SK-N-SH (cell line): ENCODE data around the gene HDGF. TPM values are rescaled to one million over a fixed set of nuclear protein-coding genes. Genes with fewer than 3 reads are reported as not detected.

Experiments
- CTCF ChIA-PET: fragments of 300-600, 350-600 bp; formaldehyde crosslinking; extraction: SDS; loops from one replicate; lab custom pipeline; 2021; lab: Yijun Ruan, JAX
- POLR2A ChIA-PET: fragments of 350-600 bp; sonication (Branson Sonifier 250); formaldehyde crosslinking; extraction: SDS; loops from one replicate; lab custom pipeline; 2020; ENCODE audit warnings: antibody characterized with exemption, inconsistent platforms; lab: Yijun Ruan, JAX
- DNase-seq: peaks from one replicate; pipeline ENCODE4 v3.0.0; 2012
- H2AFZ ChIP-seq: fragments of 200-600 bp; sonication (generic); 2 replicates; pipeline ENCODE4 v1.8.1; 2016; ENCODE audit warnings: antibody characterized with exemption, mild to moderate bottlenecking, low read depth
- H3F3A ChIP-seq: fragments of 200-600 bp; sonication (generic); replicated peaks from 2 replicates; pipeline ENCODE3; 2016; ENCODE audit warnings: antibody characterized with exemption, mild to moderate bottlenecking; ENCODE audit not compliant: insufficient read depth
- H3K27ac ChIP-seq, 2 experiments: fragments of 200-500 bp in 1 of 2; fragments of 200-600 bp in 1 of 2; sonication (Bioruptor generic) in 1 of 2; sonication (generic), shearing (Covaris generic) in 1 of 2; 2 replicates each; pipeline versions ENCODE4 v1.5.1 to v1.6.1; 2014 to 2016; ENCODE audit warnings: low read depth in 2 of 2, inconsistent platforms in 1 of 2, low read length in 1 of 2, mild to moderate bottlenecking in 1 of 2, mixed read lengths in 1 of 2
- H3K27me3 ChIP-seq: fragments of 200-600 bp; sonication (generic), shearing (Covaris generic); 2 replicates; pipeline ENCODE4 v1.6.1; 2016; ENCODE audit warnings: mixed run types; ENCODE audit not compliant: insufficient read depth
- H3K36me3 ChIP-seq, 2 experiments: fragments of 200-500 bp in 1 of 2; fragments of 200-600 bp in 1 of 2; sonication (Bioruptor generic) in 1 of 2; sonication (generic) in 1 of 2; replicated peaks in 1 of 2; 2 replicates each; pipeline versions ENCODE3 to v1.5.1; 2014 to 2016; ENCODE audit warnings: low read length in 1 of 2, mild to moderate bottlenecking in 1 of 2; ENCODE audit not compliant: insufficient read depth in 2 of 2, control insufficient read depth in 1 of 2
- H3K4me1 ChIP-seq, 2 experiments: fragments of 200-500 bp in 1 of 2; fragments of 200-600 bp in 1 of 2; sonication (Bioruptor generic) in 1 of 2; sonication (generic), shearing (Covaris generic) in 1 of 2; 2 replicates each; pipeline versions ENCODE4 v1.5.1 to v1.6.1; 2014 to 2016; ENCODE audit warnings: low read depth in 1 of 2, low read length in 1 of 2, mixed run types in 1 of 2; ENCODE audit not compliant: insufficient read depth in 2 of 2, control insufficient read depth in 1 of 2
- H3K4me2 ChIP-seq: fragments of 200-600 bp; sonication (generic), shearing (Covaris generic); 2 replicates; pipeline ENCODE4 v1.6.1; 2017; ENCODE audit warnings: mixed run types
- H3K4me3 ChIP-seq, 2 experiments: fragments of 200-500 bp in 1 of 2; fragments of 200-600 bp in 1 of 2; sonication (Bioruptor generic) in 1 of 2; sonication (generic), shearing (Covaris generic) in 1 of 2; 2 replicates each; pipeline versions ENCODE4 v1.5.1 to v1.8.1; 2014 to 2016; ENCODE audit warnings: low read depth in 2 of 2, inconsistent platforms in 1 of 2, low read length in 1 of 2, mild to moderate bottlenecking in 1 of 2, mixed read lengths in 1 of 2, moderate library complexity in 1 of 2
- H3K79me2 ChIP-seq: fragments of 200-600 bp; sonication (generic); 2 replicates; pipeline ENCODE4 v1.8.1; 2017; ENCODE audit warnings: mild to moderate bottlenecking; ENCODE audit not compliant: insufficient read depth
- H3K9ac ChIP-seq: fragments of 200-600 bp; sonication (generic); 2 replicates; pipeline ENCODE4 v1.6.1; 2017; ENCODE audit warnings: mixed run types
- H3K9me2 ChIP-seq: fragments of 200-600 bp; sonication (generic); 2 replicates; pipeline ENCODE4 v1.6.1; 2017; ENCODE audit warnings: mixed run types
- H3K9me3 ChIP-seq: fragments of 200-600 bp; sonication (generic); 2 replicates; pipeline ENCODE4 v1.6.1; 2017; ENCODE audit warnings: mixed run types, mild to moderate bottlenecking, moderate library complexity
- H4K20me1 ChIP-seq: fragments of 200-600 bp; sonication (generic); 2 replicates; pipeline ENCODE4 v1.6.1; 2017; ENCODE audit warnings: mild to moderate bottlenecking, mixed run types; ENCODE audit not compliant: insufficient read depth
- EZH2phosphoT487 ChIP-seq: fragments of 200-600 bp; sonication (generic); IDR thresholded peaks from 2 replicates; pipeline ENCODE4 v1.6.1; 2017; ENCODE audit warnings: low read depth, mixed run types, mild to moderate bottlenecking, antibody characterized with exemption, moderate library complexity, borderline replicate concordance
- FOSL2 ChIP-seq: IDR thresholded peaks from 2 replicates; pipeline ENCODE4 v1.4.0; 2012; ENCODE audit warnings: low read depth, mild to moderate bottlenecking, moderate library complexity, borderline replicate concordance
- FOXJ3 ChIP-seq: sonication (generic); formaldehyde crosslinking; IDR thresholded peaks from 2 replicates; pipeline ENCODE4 v1.5.1; 2020; ENCODE audit warnings: mild to moderate bottlenecking, missing genetic modification reagents
- FOXM1 ChIP-seq: IDR thresholded peaks from 2 replicates; pipeline ENCODE4 v1.4.0; 2012; ENCODE audit warnings: low read depth, mild to moderate bottlenecking
- GABPA ChIP-seq: IDR thresholded peaks from 2 replicates; pipeline ENCODE4 v1.4.0; 2012; ENCODE audit warnings: low read depth, mild to moderate bottlenecking
- GATA2 ChIP-seq: sonication (generic); formaldehyde crosslinking; IDR thresholded peaks from 2 replicates; pipeline ENCODE4 v1.5.0; 2020; ENCODE audit warnings: mild to moderate bottlenecking, missing genetic modification reagents
- JUND ChIP-seq: IDR thresholded peaks from 2 replicates; pipeline ENCODE4 v1.4.0; 2012
- MEF2A ChIP-seq: IDR thresholded peaks from 2 replicates; pipeline ENCODE4 v1.4.0; 2012; ENCODE audit warnings: low read depth, borderline replicate concordance
- PBX3 ChIP-seq: IDR thresholded peaks from 2 replicates; pipeline ENCODE4; 2012
- POLR2AphosphoS5 ChIP-seq: IDR thresholded peaks from 2 replicates; pipeline ENCODE4 v1.6.1; 2012; ENCODE audit warnings: low read depth, low read length
- RCOR1 ChIP-seq: fragments of 150-350 bp; IDR thresholded peaks from 2 replicates; pipeline ENCODE4 v1.6.1; 2017; ENCODE audit warnings: antibody characterized with exemption, low read length
- REST ChIP-seq: IDR thresholded peaks from 2 replicates; pipeline ENCODE4 v1.6.1; 2012; ENCODE audit warnings: mild to moderate bottlenecking, low read depth, low read length, moderate library complexity
- RFX5 ChIP-seq: IDR thresholded peaks from 2 replicates; pipeline ENCODE4 v1.6.1; 2012; ENCODE audit warnings: mild to moderate bottlenecking, improper control_type of control experiment, low read length
- RXRA ChIP-seq: IDR thresholded peaks from 2 replicates; pipeline ENCODE4 v1.4.0; 2012; ENCODE audit warnings: low read depth, mild to moderate bottlenecking, borderline replicate concordance
- SIN3A ChIP-seq: IDR thresholded peaks from 2 replicates; pipeline ENCODE4 v1.6.1; 2012; ENCODE audit warnings: low read depth, mild to moderate bottlenecking, low read length, moderate library complexity, borderline replicate concordance
- SMC3 ChIP-seq: IDR thresholded peaks from 2 replicates; pipeline ENCODE4 v1.6.1; 2012; ENCODE audit warnings: low read depth, low read length, improper control_type of control experiment
- TAF1 ChIP-seq: IDR thresholded peaks from 2 replicates; pipeline ENCODE4 v1.6.1; 2012; ENCODE audit warnings: low read depth, mild to moderate bottlenecking, low read length, moderate library complexity, borderline replicate concordance
- USF2 ChIP-seq: fragments of 150-350 bp; IDR thresholded peaks from 2 replicates; pipeline ENCODE4 v1.6.1; 2017; ENCODE audit warnings: antibody characterized with exemption, low read length, low read depth, borderline replicate concordance
- ZBTB33 ChIP-seq: IDR thresholded peaks from 2 replicates; pipeline ENCODE4 v1.4.0; 2012; ENCODE audit warnings: low read depth, borderline replicate concordance
- WGBS: methylation state at CpG from one replicate; pipeline ENCODE4 v1.1.6; 2017; ENCODE audit warnings: low lambda C conversion rate; 5-methylcytosine and 5-hydroxymethylcytosine counted together
- polyA plus RNA-seq, 3 experiments: library from polyadenylated mRNA; depleted of rRNA; stranded (reverse); fragments of >200 nt; gene quantifications; 2 replicates each; pipeline ENCODE4 v1.2.3, GENCODE V29; 2012

The HDGF gene
- polyA plus RNA-seq, 1 of the 3 experiments (the other 2 are of a cell fraction), result 152 TPM

GRCh38 chr1:156721535-156721934 lies 29.9 kb downstream of the HDGF start:
- peaks cover 78% of the 10 kb centered on the region for H3K79me2 ChIP-seq
- TF ChIP-seq SMC3 (no peak), TAF1 (no peak), SIN3A (no peak), RCOR1 (no peak), EZH2phosphoT487 (no peak), GABPA (no peak)
- WGBS, result 94% methylated on average over 4 of the region's 4 CpGs

GRCh38 chr1:156721131-156721530 lies 30.3 kb downstream of the HDGF start:
- H3K4me2 ChIP-seq, result no peak overlapping the region
- no peaks in the 10 kb centered on the region for H3K9me3 ChIP-seq
- WGBS, result no CpG with 5 or more reads among the region's 2 CpGs
- ChIA-PET POLR2A (interaction anchor here (0.8 to 1.7 kb wide), 3 partner anchors 10 to 32 kb away, joined by 3 to 8 read pairs (median 7); no protein-coding TSS in a partner anchor), CTCF (interaction anchor here (0.9 to 38.0 kb wide), 5 partner anchors 26 to 139 kb away, joined by 3 to 2702 read pairs (median 5); partner anchors contain the start of genes CRABP2, NES and NTRK1)
- H3K9ac ChIP-seq, result no peak overlapping the region
- H3K27ac ChIP-seq, result peak overlapping the region in 1 of 2 experiments; percentile 24; a peak in 2 of 4 replicates
- no peaks in the 10 kb centered on the region for H3K9me2 ChIP-seq
- peaks cover 32% of the 10 kb centered on the region for H4K20me1 ChIP-seq
- H3K4me1 ChIP-seq, result peaks cover 17 to 30% of the 10 kb centered on the region in 2 experiments
- no peaks in the 10 kb centered on the region for H3K27me3 ChIP-seq
- peaks cover 74% of the 10 kb centered on the region for H3K79me2 ChIP-seq
- no peak overlapping the region for H2AFZ ChIP-seq
- peaks cover 8% of the 10 kb centered on the region for H3F3A ChIP-seq
- no peak overlapping the region for H3K4me3 ChIP-seq
- H3K36me3 ChIP-seq, result peaks cover 37 to 42% of the 10 kb centered on the region in 2 experiments
- DNase-seq, result no peak
- TF ChIP-seq GATA2 (CRISPR knock-in tag) (no peak), FOXM1 (no peak), PBX3 (no peak), MEF2A (no peak), JUND (no peak), TAF1 (no peak), RXRA (no peak), REST (no peak), SIN3A (no peak), ZBTB33 (no peak), EZH2phosphoT487 (no peak), USF2 (no peak), FOXJ3 (no peak), RFX5 (no peak), FOSL2 (no peak), POLR2AphosphoS5 (no peak)

More at GRCh38 chr1:156721535-156721934, 29.9 kb downstream of the HDGF start:
- no peaks in the 10 kb centered on the region for H3K9me3 ChIP-seq
- ChIA-PET POLR2A (interaction anchor here (1.5 to 1.7 kb wide), 2 partner anchors 10 to 32 kb away, joined by 7 to 8 read pairs; no protein-coding TSS in a partner anchor), CTCF (interaction anchor here (0.7 to 38.0 kb wide), 9 partner anchors 26 to 207 kb away, joined by 3 to 2702 read pairs (median 4); partner anchors contain the start of genes CRABP2, INSRR, NES and NTRK1)
- no peaks in the 10 kb centered on the region for H3K27me3 ChIP-seq
- H3K4me1 ChIP-seq, result peaks cover 20 to 34% of the 10 kb centered on the region in 2 experiments
- H4K20me1 ChIP-seq, result peaks cover 36% of the 10 kb centered on the region
- DNase-seq, result no peak
- H3K4me3 ChIP-seq, result no peak overlapping the region
- H3K36me3 ChIP-seq, result peaks cover 39 to 42% of the 10 kb centered on the region in 2 experiments
- no peak overlapping the region for H3K9ac ChIP-seq
- no peak overlapping the region for H2AFZ ChIP-seq
- H3K4me2 ChIP-seq, result no peak overlapping the region
- H3K27ac ChIP-seq, result peak overlapping the region in 1 of 2 experiments; percentile 24; a peak in 2 of 4 replicates
- peaks cover 12% of the 10 kb centered on the region for H3F3A ChIP-seq
- H3K9me2 ChIP-seq, result no peaks in the 10 kb centered on the region
